HAP-1 (cell line): ENCODE data around the gene EXD3.
"Not testable (repeated sequence)": the region's sequence is repeated elsewhere in the genome, so short reads cannot be mapped to it uniquely, and the experiment has no call there.

Source experiments
- DNase-seq, 2 experiments: peaks; one replicate each; pipeline ENCODE4 v3.0.0-alpha.2; 2016 to 2020; ENCODE audit warnings: low spot score in 2 of 2
- H3K27me3 ChIP-seq: fragments of 250-450 bp; sonication (Bioruptor Pico); 2 replicates; pipeline ENCODE4 v1.5.1; 2020; ENCODE audit warnings: low read depth, mild to moderate bottlenecking, moderate library complexity
- H3K36me3 ChIP-seq: fragments of 250-450 bp; sonication (Bioruptor Pico); replicated peaks from 2 replicates; pipeline ENCODE4 v1.5.1; 2020; ENCODE audit warnings: mild to moderate bottlenecking
- H3K4me1 ChIP-seq: fragments of 250-450 bp; sonication (Bioruptor Pico); 2 replicates; pipeline ENCODE4 v1.5.1; 2020; ENCODE audit warnings: mild to moderate bottlenecking
- H3K4me3 ChIP-seq: fragments of 250-450 bp; sonication (Bioruptor Pico); 2 replicates; pipeline ENCODE4 v1.5.1; 2020; ENCODE audit warnings: mild to moderate bottlenecking, moderate library complexity
- H3K9me3 ChIP-seq: fragments of 250-450 bp; sonication (Bioruptor Pico); 2 replicates; pipeline ENCODE4 v1.5.1; 2020; ENCODE audit warnings: mild to moderate bottlenecking, moderate library complexity
- in situ Hi-C: fragments of 300-500 bp; cut with MboI; formaldehyde crosslinking; loops from 3 replicates; pipeline ENCODE4 v1.14.3; 2020; ENCODE audit warnings: low sequenced_read_pairs, inconsistent platforms, mixed read lengths

Gene EXD3

DNA sequence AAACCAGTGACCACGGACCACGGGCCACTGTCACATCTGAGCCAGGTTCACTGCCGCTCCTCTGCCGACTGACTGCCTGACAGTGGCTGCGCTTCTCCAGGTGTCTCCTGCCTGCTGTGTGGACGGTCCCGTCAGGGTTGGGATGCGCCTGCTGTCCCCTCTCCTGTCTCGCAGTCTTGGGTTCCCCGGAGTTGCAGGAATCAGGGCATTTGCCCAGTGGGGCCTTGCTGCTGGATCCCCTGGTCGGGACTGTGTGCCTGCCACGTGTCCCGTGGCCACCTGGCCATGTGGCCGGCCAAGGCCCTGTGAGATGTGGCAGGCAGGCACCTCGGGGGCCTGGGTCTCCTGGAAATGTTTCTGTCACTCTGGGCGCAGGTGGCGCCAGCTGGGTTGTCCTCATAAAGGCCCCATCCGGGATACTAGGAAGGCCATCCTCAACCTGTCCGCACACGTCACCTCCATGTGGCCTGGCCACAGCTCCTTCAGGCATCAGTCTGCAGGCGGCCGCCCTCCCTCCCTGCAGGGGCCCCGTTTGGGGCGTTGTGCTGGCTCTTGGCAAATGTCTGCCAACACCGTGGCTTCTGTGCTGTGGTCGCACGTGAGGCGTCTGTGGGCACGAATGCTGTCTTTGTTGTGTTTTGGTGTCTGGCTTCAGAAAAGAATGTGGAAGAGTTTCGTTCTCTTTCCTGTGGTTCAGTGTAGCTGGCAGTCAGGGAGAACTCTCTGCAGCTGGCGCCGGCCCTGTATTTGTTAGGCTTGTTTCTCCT is 151.8 kb downstream of the EXD3 start:
- Histone ChIP-seq H3K27me3 (no peaks in the 10 kb centered on the region), H3K36me3 (peaks cover 43% of the 10 kb centered on the region), H3K4me3 (no peak overlapping the region), H3K9me3 (no peaks in the 10 kb centered on the region), H3K4me1 (no peaks in the 10 kb centered on the region)
- in situ Hi-C loops = no loop called here
- no peak for DNase-seq

DNA sequence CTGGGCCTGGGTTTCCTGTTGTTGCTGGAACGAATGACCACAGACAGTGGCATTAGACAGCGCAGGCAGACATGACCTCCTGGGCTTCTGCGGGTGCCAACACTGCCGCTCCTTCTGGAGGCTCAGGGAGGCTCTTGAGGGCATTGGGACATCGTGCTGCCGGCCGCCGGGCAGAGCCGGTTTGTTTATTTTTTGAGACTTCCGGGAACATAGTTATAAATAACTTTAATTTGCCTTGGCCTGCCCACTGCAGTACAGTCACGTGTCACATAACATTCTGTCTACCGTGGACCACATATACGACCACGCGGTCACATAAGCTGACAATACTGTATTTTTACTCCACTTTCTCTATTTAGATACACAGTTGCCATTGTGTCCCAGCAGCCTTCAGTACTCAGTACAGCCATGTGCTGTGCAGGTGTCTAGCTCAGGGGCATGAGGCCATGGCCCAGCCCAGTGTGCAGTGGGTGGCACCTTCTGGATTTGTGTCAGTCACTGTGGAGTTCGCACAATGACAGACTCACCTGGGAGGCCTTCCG is 153.7 kb downstream of the EXD3 start:
- in situ Hi-C loops = no loop called here
- DNase-seq = no peak

DNA sequence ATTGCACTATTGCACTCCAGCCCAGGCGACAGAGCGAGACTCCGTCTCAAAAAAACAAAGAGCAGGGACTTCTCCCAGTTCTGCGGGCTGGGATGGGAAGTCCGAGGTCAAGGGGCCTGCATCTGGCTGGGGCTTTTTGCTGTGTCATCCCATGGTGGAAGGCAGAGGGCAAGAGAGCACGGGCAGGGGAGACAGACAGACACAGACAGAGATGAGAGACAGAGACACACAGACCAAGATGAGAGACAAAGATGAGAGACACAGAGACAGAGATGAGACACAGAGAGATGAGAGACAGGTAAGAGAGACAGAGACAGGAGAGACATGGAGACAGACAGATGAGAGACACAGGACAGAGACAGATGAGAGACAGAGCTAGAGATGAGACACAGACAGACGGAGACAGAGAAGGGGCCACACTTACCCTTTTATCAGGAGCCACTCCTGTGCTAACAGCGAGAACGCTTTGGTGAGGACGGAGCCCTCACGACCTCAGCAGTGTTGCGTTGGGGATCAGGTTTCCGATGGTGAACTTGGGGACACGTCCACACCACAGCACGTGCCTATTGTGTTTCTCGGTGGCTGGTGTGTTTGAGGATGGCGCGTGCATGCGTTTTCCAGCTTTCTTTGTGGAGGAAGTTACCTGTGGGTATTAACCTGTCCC is 154.3 kb downstream of the EXD3 start:
- no peak overlapping the region for H3K4me3 ChIP-seq
- peaks cover 62% of the 10 kb centered on the region for H3K36me3 ChIP-seq
- no peaks in the 10 kb centered on the region for H3K4me1 ChIP-seq
- no peaks in the 10 kb centered on the region for H3K9me3 ChIP-seq
- no peak for DNase-seq
- in situ Hi-C loops = no loop called here
- no peaks in the 10 kb centered on the region for H3K27me3 ChIP-seq

More for the DNA sequence above, 153.7 kb downstream of the EXD3 start:
- Histone ChIP-seq H3K27me3 (no peaks in the 10 kb centered on the region), H3K4me3 (no peak overlapping the region), H3K4me1 (no peaks in the 10 kb centered on the region), H3K9me3 (no peaks in the 10 kb centered on the region), H3K36me3 (peaks cover 56% of the 10 kb centered on the region)

DNA sequence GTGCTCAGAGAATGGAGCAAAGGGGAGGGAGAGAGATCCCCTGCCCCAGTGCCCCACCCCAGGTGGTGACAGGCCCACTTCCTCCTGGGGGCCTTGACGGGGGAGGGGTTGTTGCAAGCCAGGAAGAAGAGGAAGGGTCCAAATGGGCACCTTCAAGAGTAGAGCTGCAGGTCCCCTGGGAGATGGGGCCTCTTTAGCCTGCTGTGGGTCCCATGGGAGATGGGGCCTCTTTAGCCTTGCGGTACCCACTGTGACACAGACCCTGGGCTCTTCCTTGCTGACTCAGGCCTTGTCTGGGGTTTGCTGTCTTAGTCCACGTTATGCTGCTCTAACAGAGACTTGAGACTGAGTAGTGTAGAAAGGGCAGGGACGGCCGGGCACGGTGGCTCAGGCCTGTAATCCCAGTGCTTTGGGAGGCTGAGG is 155.0 kb downstream of the EXD3 start:
- no peak for DNase-seq
- in situ Hi-C loops = no loop called here
- H3K9me3 ChIP-seq = no peaks in the 10 kb centered on the region
- peaks cover 61% of the 10 kb centered on the region for H3K36me3 ChIP-seq
- H3K4me1 ChIP-seq = no peaks in the 10 kb centered on the region
- H3K27me3 ChIP-seq = no peaks in the 10 kb centered on the region
- no peak overlapping the region for H3K4me3 ChIP-seq

GRCh38 chr9:137266585-137267453 is 156.1 kb downstream of the EXD3 start:
- no peak overlapping the region for H3K4me3 ChIP-seq
- H3K36me3 ChIP-seq = peaks cover 52% of the 10 kb centered on the region
- H3K4me1 ChIP-seq = no peaks in the 10 kb centered on the region
- in situ Hi-C loops = no loop called here
- no peak for DNase-seq
- H3K27me3 ChIP-seq = no peaks in the 10 kb centered on the region
- no peaks in the 10 kb centered on the region for H3K9me3 ChIP-seq

GRCh38 chr9:137266162-137266527 is 156.8 kb downstream of the EXD3 start:
- peaks cover 52% of the 10 kb centered on the region for H3K36me3 ChIP-seq

DNA sequence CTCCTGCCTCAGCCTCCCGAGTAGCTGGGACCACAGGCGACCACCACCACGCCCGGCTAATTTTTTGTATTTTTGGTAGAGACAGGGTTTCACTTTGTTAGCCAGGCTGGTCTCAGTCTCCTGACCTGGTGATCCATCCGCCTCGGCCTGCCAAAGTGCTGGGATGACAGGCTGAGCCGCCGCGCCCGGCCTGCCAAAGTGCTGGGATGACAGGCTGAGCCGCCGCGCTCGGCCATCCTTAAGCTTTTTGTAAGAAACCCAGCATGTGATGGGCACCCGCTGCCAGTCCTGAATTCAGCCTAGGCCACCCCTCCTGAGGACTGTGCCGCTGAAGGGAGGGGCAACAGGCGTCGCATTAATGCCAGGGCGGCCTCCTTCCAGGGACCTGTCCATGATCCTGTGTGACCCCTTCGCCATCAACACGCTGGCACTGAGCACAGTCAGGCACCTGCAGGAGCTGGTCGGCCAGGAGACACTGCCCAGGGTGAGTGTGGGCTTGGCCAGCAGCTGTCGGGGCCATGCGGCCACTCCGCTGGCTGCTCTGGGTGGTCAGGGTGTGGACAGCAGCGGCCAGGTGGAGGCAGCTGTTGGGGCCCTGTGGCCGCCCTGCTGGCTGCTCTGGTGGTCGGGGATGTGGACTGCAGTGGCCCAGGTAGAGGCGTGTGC is 157.3 kb downstream of the EXD3 start:
- Histone ChIP-seq H3K27me3 (no peaks in the 10 kb centered on the region), H3K4me1 (no peaks in the 10 kb centered on the region), H3K36me3 (peaks cover 52% of the 10 kb centered on the region), H3K4me3 (no peak overlapping the region), H3K9me3 (no peaks in the 10 kb centered on the region)
- no peak for DNase-seq
- in situ Hi-C loops = no loop called here

More at GRCh38 chr9:137266162-137266527, 156.8 kb downstream of the EXD3 start:
- H3K4me3 ChIP-seq = no peak overlapping the region
- H3K9me3 ChIP-seq = no peaks in the 10 kb centered on the region
- H3K4me1 ChIP-seq = no peaks in the 10 kb centered on the region
- H3K27me3 ChIP-seq = no peaks in the 10 kb centered on the region
- DNase-seq = peak in 1 of 2 experiments; percentile 10
- in situ Hi-C loops = no loop called here

GRCh38 chr9:137264067-137264466 is 158.9 kb downstream of the EXD3 start:
- in situ Hi-C loops = no loop called here
- no peak overlapping the region for H3K4me3 ChIP-seq
- no peak for DNase-seq
- H3K9me3 ChIP-seq = no peaks in the 10 kb centered on the region
- H3K36me3 ChIP-seq = peaks cover 50% of the 10 kb centered on the region
- no peaks in the 10 kb centered on the region for H3K4me1 ChIP-seq
- H3K27me3 ChIP-seq = no peaks in the 10 kb centered on the region

DNA sequence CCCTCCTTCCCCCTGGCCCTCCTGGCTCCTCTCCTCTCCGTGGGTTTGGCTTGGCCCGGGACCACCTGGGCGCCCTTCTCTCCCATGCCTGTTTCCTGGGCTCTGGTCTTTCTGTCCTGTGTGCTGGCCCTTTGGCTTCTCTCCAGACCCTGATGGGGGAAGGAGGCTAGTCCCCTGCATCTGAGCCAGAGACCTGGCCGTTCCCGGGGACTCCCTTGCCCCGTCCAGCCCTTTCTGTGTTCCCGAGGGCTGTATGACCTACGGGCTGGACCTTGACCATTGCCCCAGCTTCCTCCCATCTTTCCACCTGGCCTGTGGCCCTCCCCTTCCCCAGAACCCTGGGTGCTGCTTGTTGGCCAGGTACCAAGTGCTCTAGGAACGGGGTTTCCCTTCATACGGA is 159.5 kb downstream of the EXD3 start:
- Histone ChIP-seq H3K4me1 (no peaks in the 10 kb centered on the region), H3K9me3 (no peaks in the 10 kb centered on the region), H3K4me3 (no peak overlapping the region), H3K36me3 (peaks cover 50% of the 10 kb centered on the region), H3K27me3 (no peaks in the 10 kb centered on the region)
- no peak for DNase-seq
- in situ Hi-C loops = no loop called here

GRCh38 chr9:137262909-137263285 is 160.1 kb downstream of the EXD3 start:
- no peaks in the 10 kb centered on the region for H3K27me3 ChIP-seq
- no peaks in the 10 kb centered on the region for H3K4me1 ChIP-seq
- no peak overlapping the region for H3K4me3 ChIP-seq
- DNase-seq = no peak
- in situ Hi-C loops = no loop called here
- H3K9me3 ChIP-seq = no peaks in the 10 kb centered on the region
- H3K36me3 ChIP-seq = peaks cover 45% of the 10 kb centered on the region

- peak; percentile 36 to 67 for DNase-seq
- H3K4me3 ChIP-seq, H3K9me3 ChIP-seq, in situ Hi-C loops, H3K27me3 ChIP-seq, H3K4me1 ChIP-seq: not testable (repeated sequence)
- peaks cover 41% of the 10 kb centered on the region for H3K36me3 ChIP-seq
Observed at GRCh38 chr9:137262173-137262908, 160.6 kb downstream of the EXD3 start.
